ENCODE results near the gene KRTAP29-1. TPM values are rescaled to one million over a fixed set of nuclear protein-coding genes. Genes with fewer than 3 reads are reported as not detected.
A peak's percentile ranks its signal among the peaks of the same experiment; 100 is the strongest.
"Not testable (repeated sequence)": the region's sequence is repeated elsewhere in the genome, so short reads cannot be mapped to it uniquely, and the experiment has no call there.

The KRTAP29-1 gene
- total RNA-seq, result not detected
- not detected for polyA plus RNA-seq
- long read RNA-seq, donor 1, result 0 reads
- long read RNA-seq, donor 2, result 0 reads

GRCh38 chr17:41301916-41302901 lies at the start of gene KRTAP29-1:
KRTAP29-1 (minus strand) TSS chr17:41302851; CDS start chr17:41302851, 0 bp downstream.
- Histone ChIP-seq H3K4me3 (no peak within 1 kb of the TSS), H3K27me3 (replicated peaks in 1 of 7) (no peaks in the 10 kb centered on the region), H3K9me3 (no peaks in the 10 kb centered on the region), H3K27ac (no peak within 1 kb of the TSS), H3K36me3 (no peaks in the 10 kb centered on the region), H3K4me1 (peaks cover 0 to 18% (median 9%) of the 10 kb centered on the region in 6 donors)
- DNase-seq, result no peak
- intact Hi-C loops (cut with DNase I; ENCODE audit: low total_unique reads), result no loop called here
- WGBS, 5 donors, result 53 to 73% (median 64%) methylated on average over 9 to 11 of the region's 11 CpGs
- peak in 1 of 3 donors; percentile 8 for TF ChIP-seq POLR2AphosphoS5 (IDR thresholded peaks at IDR 0.05)
- TF ChIP-seq CTCF (IDR thresholded peaks at IDR 0.05 in 8 of 11, conservative IDR thresholded peaks at IDR 0.05 in 3 of 11), result no peak

GRCh38 chr17:41351177-41351576 lies 48.5 kb upstream of the KRTAP29-1 start:
- Histone ChIP-seq H3K36me3 (no peaks in the 10 kb centered on the region), H3K9me3 (peaks cover 0 to 2% (median 0%) of the 10 kb centered on the region in 8 donors), H3K4me3 (no peak overlapping the region), H3K27me3 (replicated peaks in 1 of 7) (peaks cover 0 to 17% (median 0%) of the 10 kb centered on the region in 7 donors), H3K27ac (no peak overlapping the region), H3K4me1 (no peaks in the 10 kb centered on the region)
- 70 to 97% (median 85%) methylated on average over 2 of the region's 2 CpGs for WGBS, 5 donors
- no peak for DNase-seq
- TF ChIP-seq POLR2A (IDR thresholded peaks at IDR 0.05), result no peak
- TF ChIP-seq CTCF (IDR thresholded peaks at IDR 0.05 in 8 of 11, conservative IDR thresholded peaks at IDR 0.05 in 3 of 11), result no peak
- no peak for TF ChIP-seq POLR2AphosphoS5 (IDR thresholded peaks at IDR 0.05)
- intact Hi-C loops (cut with DNase I; ENCODE audit: low total_unique reads), result no loop called here

GRCh38 chr17:41350381-41350878 lies 47.8 kb upstream of the KRTAP29-1 start, which contains the start of gene KRT33A:
KRT33A (minus strand) TSS chr17:41350828; CDS start chr17:41350767, 61 bp downstream.
- H3K9me3 ChIP-seq; intact Hi-C loops (cut with DNase I; ENCODE audit: low total_unique reads); H3K4me1 ChIP-seq; DNase-seq; H3K36me3 ChIP-seq; H3K27ac ChIP-seq; H3K4me3 ChIP-seq: not testable (repeated sequence)
- 83 to 91% (median 89%) methylated on average over 9 to 16 of the region's 16 CpGs for WGBS, 5 donors
- H3K27me3 ChIP-seq (replicated peaks in 1 of 7), result peaks cover 0 to 17% (median 0%) of the 10 kb centered on the region in 7 donors

- H3K36me3 ChIP-seq, result no peaks in the 10 kb centered on the region
- DNase-seq, result no peak
- peaks cover 0 to 7% (median under 1%) of the 10 kb centered on the region in 8 donors for H3K9me3 ChIP-seq
- peaks cover 0 to 14% (median 0%) of the 10 kb centered on the region in 7 donors for H3K27me3 ChIP-seq (replicated peaks in 1 of 7)
- H3K4me3 ChIP-seq, result no peak overlapping the region
- 85 to 94% (median 88%) methylated on average over 7 of the region's 7 CpGs for WGBS, 5 donors
- TF ChIP-seq POLR2A (IDR thresholded peaks at IDR 0.05), result no peak
- intact Hi-C loops (cut with DNase I; ENCODE audit: low total_unique reads), result no loop called here
- no peak overlapping the region for H3K27ac ChIP-seq
- no peaks in the 10 kb centered on the region for H3K4me1 ChIP-seq
Observed at GRCh38 chr17:41347869-41348760, 45.5 kb upstream of the KRTAP29-1 start.

- H3K27me3 ChIP-seq (replicated peaks in 1 of 7); H3K4me1 ChIP-seq; H3K27ac ChIP-seq; DNase-seq; H3K36me3 ChIP-seq; intact Hi-C loops (cut with DNase I; ENCODE audit: low total_unique reads); H3K4me3 ChIP-seq: not testable (repeated sequence)
- H3K9me3 ChIP-seq, result peaks cover 0 to 24% (median 16%) of the 10 kb centered on the region in 8 donors
- WGBS, 5 donors, result 88 to 94% (median 92%) methylated on average over 15 to 16 of the region's 16 CpGs
Observed at GRCh38 chr17:41346421-41346820, 43.8 kb upstream of the KRTAP29-1 start.

Measured in spleen (tissue), 13 donors.